K562 (cell line): ENCODE results near the gene CSF1R. TPM values are rescaled to one million over a fixed set of nuclear protein-coding genes. Genes with fewer than 3 reads are reported as not detected.
A peak's percentile ranks its signal among the peaks of the same experiment; 100 is the strongest.

Source experiments
- CEBPZ ChIP-seq: fragments of 150-350 bp; IDR thresholded peaks from 2 replicates; pipeline ENCODE4 v1.6.1; 2014; ENCODE audit warnings: low read depth, mild to moderate bottlenecking, low read length, borderline replicate concordance
- E2F5 ChIP-seq: sonication (generic); formaldehyde crosslinking; IDR thresholded peaks from 2 replicates; pipeline ENCODE4 v1.8.0; 2022; ENCODE audit warnings: mild to moderate bottlenecking, missing genetic modification reagents
- E2F6 ChIP-seq, 2 experiments: IDR thresholded peaks; 2 replicates each; pipeline ENCODE4 v1.6.1; 2011; ENCODE audit warnings: borderline replicate concordance in 1 of 2, control low read depth in 1 of 2, low read depth in 1 of 2, low read length in 1 of 2, mild to moderate bottlenecking in 1 of 2, mixed read lengths in 1 of 2, moderate library complexity in 1 of 2; ENCODE audit not compliant: insufficient read depth in 1 of 2, insufficient read length in 1 of 2, poor library complexity in 1 of 2, severe bottlenecking in 1 of 2; ENCODE audit errors: extremely low read depth in 1 of 2
- MAX ChIP-seq: sonication (generic); formaldehyde crosslinking; IDR thresholded peaks from 2 replicates; pipeline ENCODE4 v1.9.0; 2022; ENCODE audit warnings: mild to moderate bottlenecking, missing genetic modification reagents
- MNT ChIP-seq, 2 experiments: fragments of 450-650 bp; conservative IDR thresholded peaks; 2 replicates each; pipeline ENCODE4 v1.6.1; 2017; ENCODE audit warnings: mild to moderate bottlenecking in 2 of 2, moderate library complexity in 2 of 2
- ZBTB40 ChIP-seq, 2 experiments: fragments of 450-650 bp in 1 of 2; sonication (generic) in 1 of 2; formaldehyde crosslinking in 1 of 2; IDR thresholded peaks; 2 replicates each; pipeline versions ENCODE4 v1.7.1 to v1.9.0; 2016 to 2022; ENCODE audit warnings: inconsistent platforms in 1 of 2, mild to moderate bottlenecking in 1 of 2, missing genetic modification reagents in 1 of 2
- ZBTB8A ChIP-seq: fragments of 450-650 bp; IDR thresholded peaks from 2 replicates; pipeline ENCODE4 v1.6.1; 2018; ENCODE audit warnings: mild to moderate bottlenecking, moderate library complexity; ENCODE audit not compliant: partially characterized antibody
- polyA plus RNA-seq, 8 experiments: library from polyadenylated mRNA; depleted of rRNA in 4 of 8; stranded (reverse) in 5 of 8; unstranded in 3 of 8; fragments of >200 nt; fragmentation: Nextera tagmentation in 2 of 8; fragmentation: Illumina TruSeq in 1 of 8; extraction: Ambion mirVana in 2 of 8; extraction: Trizol in 1 of 8; gene quantifications; 2 replicates each; pipeline versions ENCODE4 v1.2.1 to v1.2.3, GENCODE V29; 2011 to 2014; ENCODE audit warnings: inconsistent platforms in 1 of 8, missing spikeins in 1 of 8
- total RNA-seq, 7 experiments: library from RNA; depleted of rRNA in 6 of 7; stranded (reverse); fragments of >200 nt in 6 of 7; fragmentation: Illumina TruSeq in 2 of 7; extraction: Trizol in 2 of 7; gene quantifications; 2 replicates each; pipeline versions ENCODE4 v1.2.1 to v1.2.3, GENCODE V29; 2011 to 2021; ENCODE audit warnings: low replicate concordance in 1 of 7

Gene CSF1R
- total and polyA plus RNA-seq, 9 of the 15 experiments (the other 6 are each of a cell fraction or from before 2014, with no cell fraction given) = 0.03 to 0.64 (median 0.20) TPM; not detected in 6

GRCh38 chr5:150052956-150053712 is 33.2 kb downstream of the CSF1R start (continued):
- no peak for TF ChIP-seq ZBTB8A
- no peak for TF ChIP-seq ZBTB40 (IDR thresholded peaks at IDR 0.05)
- TF ChIP-seq ZBTB40 (CRISPR knock-in tag; IDR thresholded peaks at IDR 0.05) = no peak
- peak; percentile 21; the same call in 1 of the 2 replicates for TF ChIP-seq E2F5 (CRISPR knock-in tag)
- peak in 1 of 2 experiments; percentile 36 for TF ChIP-seq E2F6 (IDR thresholded peaks at IDR 0.05; ENCODE audit: borderline replicate concordance in 1 of 2, extremely low read depth in 1 of 2, insufficient read depth in 1 of 2, insufficient read length in 1 of 2, low read depth in 1 of 2, low read length in 1 of 2, poor library complexity in 1 of 2, severe bottlenecking in 1 of 2)
- TF ChIP-seq CEBPZ = no peak
- peak; percentile 67 for TF ChIP-seq MAX (CRISPR knock-in tag)
- TF ChIP-seq MNT (conservative IDR thresholded peaks at IDR 0.05) = no peak
